H9 (cell line): ENCODE results near the gene HNRNPLL. TPM values are rescaled to one million over a fixed set of nuclear protein-coding genes. Genes with fewer than 3 reads are reported as not detected.

Experiments
- DNase-seq: peaks from one replicate; pipeline ENCODE4 v3.0.0-alpha.2; 2017
- H2AFZ ChIP-seq: one replicate; pipeline ENCODE4 v1.6.1; 2013; ENCODE audit warnings: mild to moderate bottlenecking, low read length, control low read depth, moderate library complexity
- H2AK5ac ChIP-seq: 2 replicates; pipeline ENCODE4 v1.6.1; 2013; ENCODE audit warnings: low read length, control low read depth, mixed read lengths; ENCODE audit not compliant: insufficient read length
- H2BK120ac ChIP-seq: one replicate; pipeline ENCODE4 v1.6.1; 2013; ENCODE audit warnings: low read depth, mild to moderate bottlenecking, low read length, control low read depth, inconsistent platforms; ENCODE audit not compliant: poor library complexity, severe bottlenecking
- H2BK12ac ChIP-seq: 2 replicates; pipeline ENCODE4 v1.6.1; 2013; ENCODE audit warnings: low read length, control low read depth, mixed read lengths, low read depth; ENCODE audit not compliant: insufficient read length
- H2BK15ac ChIP-seq: 2 replicates; pipeline ENCODE4 v1.6.1; 2013; ENCODE audit warnings: low read depth, low read length, control low read depth
- H2BK20ac ChIP-seq: one replicate; pipeline ENCODE4 v1.6.1; 2013; ENCODE audit warnings: low read depth, mild to moderate bottlenecking, low read length, control low read depth, inconsistent platforms; ENCODE audit not compliant: poor library complexity, severe bottlenecking
- H2BK5ac ChIP-seq: 2 replicates; pipeline ENCODE4 v1.6.1; 2013; ENCODE audit warnings: low read length, control low read depth, mixed read lengths; ENCODE audit not compliant: insufficient read length
- H3K14ac ChIP-seq: 2 replicates; pipeline ENCODE4 v1.6.1; 2013; ENCODE audit warnings: low read length, control low read depth; ENCODE audit not compliant: insufficient read depth
- H3K18ac ChIP-seq: 2 replicates; pipeline ENCODE4 v1.6.1; 2013; ENCODE audit warnings: low read depth, mild to moderate bottlenecking, mixed read lengths, low read length, control low read depth; ENCODE audit not compliant: insufficient read length
- H3K23ac ChIP-seq: 2 replicates; pipeline ENCODE4 v1.6.1; 2013; ENCODE audit warnings: low read length, control low read depth, mixed read lengths, low read depth; ENCODE audit not compliant: insufficient read length
- H3K23me2 ChIP-seq: 2 replicates; pipeline ENCODE4 v1.6.1; 2013; ENCODE audit warnings: low read depth, mild to moderate bottlenecking, mixed read lengths, low read length, control low read depth; ENCODE audit not compliant: insufficient read length, poor library complexity, severe bottlenecking
- H3K27ac ChIP-seq: 2 replicates; pipeline ENCODE4 v1.5.1; 2013; ENCODE audit warnings: low read length, control low read depth, mixed read lengths, low read depth; ENCODE audit not compliant: insufficient read length
- H3K27me3 ChIP-seq: 2 replicates; pipeline ENCODE4 v1.6.1; 2013; ENCODE audit warnings: low read length, control low read depth, inconsistent platforms; ENCODE audit not compliant: insufficient read depth
- H3K4ac ChIP-seq: 2 replicates; pipeline ENCODE4 v1.6.1; 2013; ENCODE audit warnings: low read depth, mild to moderate bottlenecking, control low read depth, inconsistent platforms, low read length, moderate library complexity
- H3K4me1 ChIP-seq: 2 replicates; pipeline ENCODE4 v1.6.1; 2013; ENCODE audit warnings: low read length, control low read depth, inconsistent platforms; ENCODE audit not compliant: insufficient read depth
- H3K4me2 ChIP-seq: 2 replicates; pipeline ENCODE4 v1.6.1; 2013; ENCODE audit warnings: low read length, control low read depth, mixed read lengths; ENCODE audit not compliant: insufficient read length, insufficient read depth
- H3K56ac ChIP-seq: 2 replicates; pipeline ENCODE4 v1.6.1; 2013; ENCODE audit warnings: low read depth, mild to moderate bottlenecking, mixed read lengths, low read length, control low read depth; ENCODE audit not compliant: insufficient read length
- H3K79me1 ChIP-seq: 2 replicates; pipeline ENCODE4 v1.6.1; 2013; ENCODE audit warnings: low read depth, mild to moderate bottlenecking, moderate library complexity, low read length, control low read depth, inconsistent platforms; ENCODE audit not compliant: insufficient read depth, poor library complexity, severe bottlenecking
- H3K79me2 ChIP-seq: 2 replicates; pipeline ENCODE4 v1.6.1; 2013; ENCODE audit warnings: low read length, control low read depth, inconsistent platforms; ENCODE audit not compliant: insufficient read depth
- H3K9ac ChIP-seq: 2 replicates; pipeline ENCODE4 v1.6.1; 2013; ENCODE audit warnings: low read length, control low read depth, mixed read lengths; ENCODE audit not compliant: insufficient read length; ENCODE audit errors: extremely low read depth
- H3K9me3 ChIP-seq: one replicate; pipeline ENCODE4 v1.6.1; 2013; ENCODE audit warnings: low read depth, low read length, inconsistent platforms; ENCODE audit not compliant: control insufficient read depth
- H3T11ph ChIP-seq: one replicate; pipeline ENCODE4 v1.6.1; 2013; ENCODE audit warnings: mild to moderate bottlenecking, low read length, control low read depth, inconsistent platforms
- H4K20me1 ChIP-seq: one replicate; pipeline ENCODE4 v1.6.1; 2013; ENCODE audit not compliant: control insufficient read depth, insufficient read length, insufficient read depth
- H4K5ac ChIP-seq: 2 replicates; pipeline ENCODE4 v1.6.1; 2013; ENCODE audit warnings: low read depth, mild to moderate bottlenecking, mixed read lengths, low read length, control low read depth; ENCODE audit not compliant: insufficient read length
- H4K8ac ChIP-seq: replicated peaks from 2 replicates; pipeline ENCODE4 v1.6.1; 2013; ENCODE audit warnings: low read length, control low read depth, mixed read lengths, low read depth; ENCODE audit not compliant: insufficient read length
- H4K91ac ChIP-seq: 2 replicates; pipeline ENCODE4 v1.6.1; 2013; ENCODE audit warnings: low read depth, mild to moderate bottlenecking, moderate library complexity, mixed read lengths, low read length, control low read depth; ENCODE audit not compliant: insufficient read length
- H3K27ac Mint-ChIP-seq, 3 experiments: 2 replicates in 2 of 3; 3 replicates in 1 of 3; pipeline ENCODE4 v1.8.0; 2020 to 2021; ENCODE audit warnings: mixed read lengths in 3 of 3, mild to moderate bottlenecking in 1 of 3, moderate library complexity in 1 of 3
- H3K27me3 Mint-ChIP-seq: 2 replicates; pipeline ENCODE4 v1.8.0; 2021; ENCODE audit warnings: low read depth, mild to moderate bottlenecking, moderate library complexity, mixed read lengths
- H3K36me3 Mint-ChIP-seq, 3 experiments: 2 replicates in 2 of 3; 3 replicates in 1 of 3; pipeline ENCODE4 v1.8.0; 2020 to 2021; ENCODE audit warnings: low read depth in 3 of 3, mixed read lengths in 3 of 3; ENCODE audit not compliant: insufficient read depth in 1 of 3
- H3K4me1 Mint-ChIP-seq, 2 experiments: 2 replicates each; pipeline ENCODE4 v1.8.0; 2020; ENCODE audit warnings: mixed read lengths in 2 of 2
- H3K4me3 Mint-ChIP-seq, 2 experiments: 2 replicates in 1 of 2; 3 replicates in 1 of 2; pipeline ENCODE4 v1.8.0; 2020 to 2021; ENCODE audit warnings: mild to moderate bottlenecking in 2 of 2, mixed read lengths in 2 of 2, moderate library complexity in 1 of 2
- H3K9me3 Mint-ChIP-seq, 2 experiments: 2 replicates in 1 of 2; 3 replicates in 1 of 2; pipeline ENCODE4 v1.8.0; 2020; ENCODE audit warnings: mild to moderate bottlenecking in 2 of 2, mixed read lengths in 2 of 2, moderate library complexity in 1 of 2
- CTCF ChIP-seq: fragments of 200-600 bp; sonication (generic); conservative IDR thresholded peaks from 3 replicates; pipeline ENCODE4 v1.8.0; 2021; ENCODE audit warnings: antibody characterized with exemption, mild to moderate bottlenecking
- WGBS: extraction: QIAGEN DNeasy Blood & Tissue Kit; methylation state at CpG from one replicate; pipeline ENCODE4 v1.1.7; 2013; ENCODE audit warnings: missing lambda C conversion rate, low lambda C conversion rate, mixed read lengths; ENCODE audit not compliant: insufficient read length; ENCODE audit errors: extremely low coverage; 5-methylcytosine and 5-hydroxymethylcytosine counted together
- total RNA-seq: library from RNA; stranded (reverse); gene quantifications from 2 replicates; pipeline ENCODE4 v1.2.1, GENCODE V29; 2021

Gene HNRNPLL
- total RNA-seq, 1 experiment from 2014 or later, result 52.3 TPM

- Histone ChIP-seq H3K4ac (no peak overlapping the region), H2BK15ac (no peak overlapping the region), H4K5ac (no peak overlapping the region), H2BK5ac (no peak overlapping the region), H3K27me3 (no peaks in the 10 kb centered on the region), H3K18ac (no peak overlapping the region), H3K4me1 (no peaks in the 10 kb centered on the region), H2AK5ac (no peak overlapping the region), H2BK120ac (no peak overlapping the region), H3K23ac (no peak overlapping the region), H3K27ac (no peak overlapping the region), H3K56ac (no peak overlapping the region), H3K14ac (no peak overlapping the region), H3T11ph (no peak overlapping the region), H3K79me1 (no peaks in the 10 kb centered on the region), H4K91ac (no peak overlapping the region), H3K9me3 (no peaks in the 10 kb centered on the region), H2AFZ (no peak overlapping the region), H4K20me1 (no peaks in the 10 kb centered on the region), H4K8ac (no peak overlapping the region), H3K4me2 (no peak overlapping the region), H2BK20ac (no peak overlapping the region), H2BK12ac (no peak overlapping the region), H3K79me2 (no peaks in the 10 kb centered on the region), H3K23me2 (no peaks in the 10 kb centered on the region), H3K9ac (no peak overlapping the region)
- Mint-ChIP-seq H3K27ac (no peak overlapping the region; a peak in 3 of 7 replicates), H3K4me1 (no peaks in the 10 kb centered on the region), H3K9me3 (no peaks in the 10 kb centered on the region), H3K36me3 (peaks cover 11 to 26% (median 15%) of the 10 kb centered on the region in 3 experiments; a peak in 6 of 7 replicates), H3K27me3 (no peaks in the 10 kb centered on the region; the same call in 1 of the 2 replicates), H3K4me3 (no peak overlapping the region)
- TF ChIP-seq CTCF, result no peak
- DNase-seq, result no peak
- no CpG with 5 or more reads among the region's 6 CpGs for WGBS
Measured at GRCh38 chr2:38556006-38556801, 46.5 kb downstream of the HNRNPLL start.
